EL (cell line): ENCODE results near the gene C17orf114.

Experiments used
- DNase-seq: peaks from one replicate; pipeline ENCODE4 v3.0.0-alpha.2; 2016

Gene C17orf114

DNA sequence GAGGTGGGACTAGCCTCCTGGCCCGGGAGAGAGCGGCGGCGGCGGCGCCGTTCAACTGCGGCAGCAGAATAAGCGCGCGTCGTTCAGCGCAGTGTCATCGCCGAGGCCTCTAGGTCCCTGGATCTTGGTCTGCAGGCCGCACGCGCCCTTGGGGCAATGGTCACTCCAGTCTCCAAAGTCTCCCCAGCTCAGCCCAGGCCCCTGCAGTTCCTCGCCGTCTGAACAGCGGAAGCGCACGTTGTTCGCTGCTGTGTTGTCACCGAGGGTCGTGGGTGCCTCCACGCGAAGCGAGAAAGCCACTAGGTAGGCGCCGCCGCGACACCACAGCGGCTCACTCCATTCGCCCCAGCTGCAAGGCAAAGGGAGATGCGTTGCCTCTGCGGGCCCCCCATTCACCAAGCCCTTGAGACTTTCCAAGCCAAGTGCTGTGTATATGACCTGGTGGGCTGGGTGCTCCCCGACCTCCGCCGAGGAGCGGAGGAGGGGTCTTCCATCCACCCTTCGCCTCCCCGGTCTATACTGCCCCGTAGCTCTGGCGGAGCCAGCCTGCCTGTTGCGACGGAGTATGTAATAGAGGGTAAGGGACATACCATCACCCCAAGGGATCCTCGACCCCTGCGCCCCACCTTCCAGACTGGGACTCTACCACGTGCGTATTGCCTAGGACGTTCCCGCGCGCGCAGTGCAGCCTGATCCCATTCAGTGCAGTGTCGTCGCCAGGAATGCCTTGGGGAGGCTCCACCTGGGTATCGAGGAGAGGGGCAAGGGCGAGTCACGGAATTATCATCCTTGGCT, 16.6 kb downstream of the C17orf114 start:
- DNase-seq = no peak

DNA sequence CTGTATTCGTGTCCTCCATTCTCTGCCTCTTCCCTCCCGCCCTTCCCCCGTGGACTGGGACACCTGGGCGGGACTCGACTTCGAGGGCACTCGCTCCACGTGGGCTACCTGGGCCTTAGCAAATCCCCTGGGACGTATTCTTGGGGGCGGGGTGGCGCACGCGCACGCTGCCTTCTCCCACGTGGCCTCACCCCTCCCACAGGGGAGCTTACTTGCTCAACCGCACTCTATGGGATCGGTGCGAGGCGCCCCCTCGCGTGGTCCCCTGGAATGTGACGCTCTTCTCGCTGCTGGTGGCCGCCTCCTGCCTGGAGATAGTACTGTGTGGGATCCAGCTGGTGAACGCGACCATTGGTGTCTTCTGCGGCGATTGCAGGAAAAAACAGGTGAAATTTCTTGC, 19.5 kb downstream of the C17orf114 start:
- DNase-seq = no peak

DNA sequence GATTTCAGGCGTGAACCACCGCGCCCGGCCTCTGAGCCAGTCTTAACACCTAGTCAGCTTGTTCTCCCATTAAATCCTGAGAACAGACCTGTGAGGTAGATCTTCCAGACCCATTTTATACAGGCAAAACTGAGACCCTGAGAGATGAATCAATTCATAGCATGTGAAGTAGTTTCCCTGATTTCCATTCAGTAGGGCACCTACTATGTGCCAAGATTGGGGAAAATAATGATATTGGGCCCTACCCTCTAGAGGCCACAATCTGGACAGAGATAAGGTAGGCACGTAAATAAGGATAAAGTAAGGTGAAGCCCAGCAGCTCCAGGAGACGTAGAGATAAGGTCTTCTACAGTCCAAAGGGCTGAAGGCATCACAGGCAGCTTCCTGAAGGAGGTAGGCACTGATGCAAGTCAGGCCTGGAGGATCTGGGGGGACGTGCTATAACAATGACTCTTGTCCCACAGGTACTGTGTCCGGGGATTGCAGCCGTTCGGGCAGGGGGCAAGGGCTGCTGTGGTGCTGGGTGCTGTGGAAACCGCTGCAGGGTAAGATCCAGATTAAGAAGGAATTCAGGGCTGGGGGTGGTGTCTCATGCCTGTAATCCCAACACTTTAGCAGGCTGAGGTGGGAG, 21.7 kb downstream of the C17orf114 start:
- DNase-seq = no peak

DNA sequence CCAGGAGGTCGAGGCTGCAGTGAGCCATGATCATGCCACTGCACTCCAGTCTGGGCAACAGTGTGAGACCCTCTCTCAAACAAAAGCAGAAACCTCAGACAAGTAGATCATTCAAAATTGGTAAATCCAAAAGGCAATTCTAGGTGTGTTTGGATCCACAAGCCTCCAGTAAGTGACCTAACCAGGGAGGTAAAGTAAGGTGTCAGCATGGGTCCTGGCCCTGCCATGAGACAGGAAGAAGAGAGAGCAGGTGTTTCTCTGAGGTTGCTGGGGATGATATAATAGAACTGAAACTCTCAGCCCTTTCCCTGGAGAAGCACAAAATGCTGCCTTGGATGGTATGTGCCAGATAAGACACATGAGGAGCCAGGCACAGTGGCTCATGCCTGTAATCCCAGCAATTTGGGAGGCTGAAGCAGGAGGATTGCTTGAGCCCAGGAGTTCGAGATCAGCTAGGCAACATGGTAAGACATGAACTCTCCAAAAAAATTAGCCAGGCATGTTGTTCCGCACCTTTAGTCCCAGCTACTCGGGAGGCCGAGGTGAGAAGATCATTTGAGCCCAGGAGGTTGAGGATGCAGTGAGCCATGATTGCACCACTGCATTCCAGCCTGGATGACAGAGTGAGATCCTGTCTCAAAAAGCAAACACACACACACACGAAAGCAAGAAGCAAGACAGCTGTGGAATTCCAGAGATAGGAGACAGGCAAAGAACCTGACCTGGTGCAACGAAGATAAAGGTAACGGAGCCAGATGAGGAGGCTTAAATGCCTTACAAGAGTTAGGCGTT, 24.0 kb downstream of the C17orf114 start:
- DNase-seq = no peak

DNA sequence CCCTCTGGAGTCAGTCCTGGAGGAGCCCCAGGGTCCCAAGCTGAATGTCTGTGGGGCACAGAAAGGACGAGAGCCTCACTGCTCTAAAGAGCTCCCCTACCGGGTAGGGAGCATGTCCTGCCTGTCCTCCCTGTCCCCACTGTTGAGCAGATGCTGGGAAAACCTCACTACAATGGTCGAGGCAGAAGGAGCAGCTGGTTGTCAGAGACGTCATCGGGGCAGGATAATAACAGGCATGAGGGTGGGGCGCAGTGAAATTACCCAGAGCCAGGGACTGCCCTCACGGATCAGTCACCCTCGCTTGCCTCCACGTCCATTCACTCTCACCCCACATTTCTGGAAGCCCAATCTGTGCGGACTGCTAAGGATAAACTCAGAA, 29.9 kb downstream of the C17orf114 start:
- DNase-seq = no peak

DNA sequence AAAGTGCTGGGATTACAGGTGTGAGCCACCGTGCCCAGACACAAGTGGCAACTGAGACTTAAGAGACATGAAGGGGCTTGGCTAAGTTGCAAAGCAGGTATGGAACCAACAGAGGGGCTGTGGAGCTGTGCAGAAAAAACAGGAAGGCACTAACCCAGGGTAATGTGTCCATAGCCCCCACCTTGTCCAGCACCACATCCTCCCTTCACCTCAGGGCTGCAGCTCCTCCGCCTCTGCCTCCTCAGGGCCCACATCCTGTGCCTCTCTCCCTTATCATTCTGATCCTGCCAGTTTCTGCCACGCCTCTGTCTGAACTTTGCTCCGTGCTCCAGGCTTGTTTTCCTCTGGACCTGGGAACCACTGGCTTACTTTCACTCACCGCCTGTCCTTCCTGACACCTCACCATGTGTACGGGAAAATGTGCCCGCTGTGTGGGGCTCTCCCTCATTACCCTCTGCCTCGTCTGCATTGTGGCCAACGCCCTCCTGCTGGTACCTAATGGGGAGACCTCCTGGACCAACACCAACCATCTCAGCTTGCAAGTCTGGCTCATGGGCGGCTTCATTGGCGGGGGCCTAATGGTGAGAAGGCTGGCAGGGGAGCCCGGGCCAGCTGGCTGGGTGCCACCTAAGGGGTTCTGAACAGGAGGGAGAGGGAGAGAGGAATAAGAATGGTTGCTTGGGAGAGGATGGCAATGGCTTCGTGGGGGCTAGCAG, 30.5 kb downstream of the C17orf114 start, which contains the start of gene TM4SF5:
TM4SF5 (plus strand) TSS at position 368 of the 716 bp plus-strand sequence; CDS start at position 405, 37 bp downstream.
- DNase-seq = no peak

DNA sequence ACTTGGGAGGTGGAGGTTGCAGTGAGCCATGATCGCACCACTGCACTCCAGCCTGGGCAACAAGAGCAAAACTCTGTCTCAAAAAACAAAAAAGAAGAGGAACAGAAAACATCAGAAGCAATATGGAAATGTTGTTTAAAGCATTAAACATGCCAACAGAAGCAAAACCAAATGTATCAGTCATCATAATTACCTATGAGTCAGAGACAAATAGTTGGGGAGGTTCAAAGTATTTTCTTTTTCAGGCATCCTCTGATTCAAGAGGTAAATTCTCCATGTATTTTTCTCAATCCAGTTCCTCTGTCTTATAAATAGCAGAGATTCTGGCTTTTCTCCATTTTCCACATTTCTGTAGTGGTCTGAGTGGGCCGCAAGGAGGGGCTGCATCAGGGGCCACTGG, 32.5 kb downstream of the C17orf114 start:
- DNase-seq = peak; percentile 37

DNA sequence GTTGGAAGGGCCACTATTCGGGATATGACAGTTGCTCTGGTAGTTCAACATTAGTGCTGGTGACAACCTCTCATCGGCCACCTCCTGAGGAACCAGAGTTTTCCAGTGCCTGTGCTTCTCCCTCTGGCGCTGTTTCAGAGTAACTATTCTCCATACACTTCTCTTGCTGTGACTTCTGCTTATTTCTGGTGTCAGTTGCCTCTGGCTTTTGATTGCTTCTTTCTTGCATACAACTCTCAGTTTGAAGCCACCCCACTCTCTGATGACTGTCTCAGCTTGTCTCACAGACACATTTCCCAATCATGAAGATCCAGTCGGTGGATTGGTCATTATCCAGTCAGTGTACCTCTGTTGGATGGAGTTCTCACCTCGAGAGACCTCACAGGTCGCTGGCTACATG, 33.8 kb downstream of the C17orf114 start:
- DNase-seq = no peak

DNA sequence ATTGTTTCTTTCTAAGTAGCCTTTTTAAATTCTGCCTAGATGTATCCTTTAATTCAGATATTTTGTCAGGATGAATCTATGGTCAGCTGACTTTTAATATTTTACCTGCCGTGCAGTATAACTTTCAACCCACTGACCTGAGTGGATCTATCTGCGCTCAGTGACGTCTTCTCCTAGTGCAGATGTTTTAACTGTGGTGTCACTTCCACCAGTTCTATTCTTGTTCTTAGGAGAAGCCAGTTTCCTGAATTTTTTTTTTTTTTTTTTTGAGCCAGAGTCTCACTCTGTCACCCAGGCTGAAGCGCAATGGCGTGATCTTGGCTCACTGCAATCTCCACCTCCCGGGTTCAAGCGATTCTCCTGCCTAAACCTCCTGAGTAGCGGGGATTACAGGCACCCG, 35.4 kb downstream of the C17orf114 start:
- DNase-seq = no peak

DNA sequence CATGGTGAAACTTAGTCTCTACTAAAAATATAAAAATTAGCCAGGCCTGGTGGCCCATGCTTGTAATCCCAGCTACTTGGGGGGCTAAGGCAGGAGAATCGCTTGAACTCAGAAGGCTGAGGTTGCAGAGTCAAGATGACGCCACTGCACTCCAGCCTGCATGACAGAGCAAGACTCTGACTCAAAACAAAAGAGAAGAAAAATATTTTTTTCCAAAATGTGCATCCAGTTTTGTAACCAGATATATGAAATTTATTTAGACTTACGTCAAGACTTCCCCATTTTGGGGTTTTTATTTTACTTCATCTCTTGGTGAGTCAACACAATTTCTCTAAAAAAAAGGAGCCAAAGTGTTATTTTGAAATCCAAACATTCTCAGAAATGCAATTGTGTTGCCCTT, 35.9 kb downstream of the C17orf114 start:
- no peak for DNase-seq

DNA sequence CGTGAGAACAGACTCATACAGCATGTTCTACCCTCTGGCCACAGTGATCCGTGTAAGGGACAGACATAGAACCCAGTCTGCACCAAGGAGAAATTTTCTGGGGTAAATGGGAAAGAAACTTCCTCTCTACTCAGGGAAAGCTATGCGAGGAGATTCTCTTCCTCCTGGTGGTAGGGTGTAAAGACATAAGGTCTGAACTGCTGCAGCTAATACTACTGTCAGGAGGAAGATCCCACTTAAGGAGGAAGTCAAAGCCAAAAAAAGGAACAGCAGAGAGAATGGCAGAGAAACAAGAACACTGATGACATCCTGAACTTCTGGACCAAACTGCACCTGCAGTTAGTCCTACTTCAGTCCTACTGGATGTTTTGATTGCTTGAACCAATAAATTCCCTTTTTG, 37.5 kb downstream of the C17orf114 start:
- no peak for DNase-seq

DNA sequence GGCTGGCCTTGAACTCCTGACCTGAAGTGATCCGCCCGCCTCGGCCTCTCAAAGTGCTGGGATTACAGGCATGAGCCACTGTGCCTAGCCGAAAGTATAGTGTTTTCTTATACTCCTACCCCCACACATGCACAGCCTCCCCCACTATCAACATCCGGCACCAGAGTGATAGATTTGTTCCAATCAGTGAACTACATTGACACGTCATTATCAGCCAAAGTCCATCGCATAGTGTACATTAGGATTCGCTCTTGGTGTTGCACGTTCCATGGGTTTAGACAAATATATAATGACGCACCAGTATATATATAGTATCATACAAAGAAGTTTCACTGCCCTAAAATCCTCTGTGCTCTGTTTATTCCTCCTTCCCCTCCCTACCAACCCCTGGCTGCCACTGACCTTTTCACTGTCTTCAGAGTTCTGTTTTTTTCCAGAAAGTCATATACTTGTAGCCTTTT, 42.3 kb downstream of the C17orf114 start:
- no peak for DNase-seq

DNA sequence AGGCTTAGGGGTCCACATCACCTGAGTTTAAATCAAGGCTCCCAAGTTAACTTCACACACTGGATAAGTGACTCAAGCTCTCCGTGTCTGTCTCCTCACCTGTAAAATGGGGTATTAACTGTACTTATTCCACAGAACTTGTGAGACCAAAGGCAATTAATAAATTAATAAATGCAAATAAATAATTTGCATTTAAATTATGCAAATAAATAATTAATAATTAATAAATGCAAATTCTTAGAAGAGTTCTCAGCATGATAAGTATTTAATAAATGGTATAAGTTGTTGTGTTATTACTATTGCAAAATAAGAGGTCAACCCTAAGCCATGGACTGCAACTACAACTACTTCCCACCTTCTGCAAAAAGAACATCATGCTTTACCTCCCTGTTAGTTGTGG, 48.7 kb downstream of the C17orf114 start:
- DNase-seq = no peak

DNA sequence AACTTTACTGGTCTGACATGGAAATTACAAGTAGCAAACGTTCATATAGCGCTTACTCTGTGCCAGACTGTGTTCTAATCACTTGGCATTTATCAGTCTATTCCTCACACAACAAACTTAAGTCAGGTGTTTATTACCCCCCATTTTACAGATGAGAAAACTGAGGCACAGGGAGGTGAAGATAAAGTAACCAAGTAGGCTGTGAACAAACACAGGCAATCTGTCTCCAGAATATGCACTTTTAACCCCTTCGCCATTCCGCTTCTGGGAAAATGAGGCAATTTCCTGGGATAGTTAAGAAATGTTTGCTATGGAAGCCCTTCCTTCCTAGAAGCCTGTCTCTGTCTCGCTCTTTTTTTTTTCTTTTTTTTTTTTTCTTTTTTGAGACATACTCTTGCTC, 50.2 kb downstream of the C17orf114 start:
- DNase-seq = no peak
